Choroid plexus epithelial cell (primary cell): ENCODE data around the gene TRPV3.

Experiments
- DNase-seq: peaks from one replicate; pipeline ENCODE4 v3.0.0-alpha.2; 2010; ENCODE audit warnings: low read depth
- H3K4me3 ChIP-seq: 2 replicates; pipeline ENCODE4 v1.5.1; 2011; ENCODE audit warnings: low read depth, mild to moderate bottlenecking, control low read depth, low read length, moderate library complexity
- CTCF ChIP-seq: conservative IDR thresholded peaks from 2 replicates; pipeline ENCODE4 v1.5.1; 2011; ENCODE audit warnings: low read depth, mild to moderate bottlenecking, control low read depth, inconsistent platforms, low read length, moderate library complexity

Gene TRPV3

DNA sequence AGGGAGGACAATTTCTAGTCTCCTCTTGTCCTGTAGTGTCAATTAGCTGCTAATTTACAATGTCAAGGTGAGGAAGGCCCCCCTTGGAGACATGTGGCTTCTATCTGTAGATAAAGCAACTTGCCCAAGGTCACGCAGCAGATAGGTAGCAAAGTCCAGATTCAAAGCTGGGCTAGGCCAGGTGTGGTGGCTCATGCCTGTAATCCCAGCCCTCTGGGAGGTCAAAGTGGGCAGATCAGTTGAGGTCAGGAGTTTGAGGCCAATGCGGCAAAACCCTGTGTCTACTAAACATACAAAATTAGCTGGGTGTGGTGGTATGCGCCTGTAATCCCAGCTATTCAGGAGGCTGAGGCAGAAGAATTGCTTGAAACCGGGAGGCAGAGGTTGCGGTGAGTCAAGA, 11.1 kb downstream of the TRPV3 start:
- no peak for TF ChIP-seq CTCF
- H3K4me3 ChIP-seq: no peak overlapping the region
- DNase-seq: no peak

DNA sequence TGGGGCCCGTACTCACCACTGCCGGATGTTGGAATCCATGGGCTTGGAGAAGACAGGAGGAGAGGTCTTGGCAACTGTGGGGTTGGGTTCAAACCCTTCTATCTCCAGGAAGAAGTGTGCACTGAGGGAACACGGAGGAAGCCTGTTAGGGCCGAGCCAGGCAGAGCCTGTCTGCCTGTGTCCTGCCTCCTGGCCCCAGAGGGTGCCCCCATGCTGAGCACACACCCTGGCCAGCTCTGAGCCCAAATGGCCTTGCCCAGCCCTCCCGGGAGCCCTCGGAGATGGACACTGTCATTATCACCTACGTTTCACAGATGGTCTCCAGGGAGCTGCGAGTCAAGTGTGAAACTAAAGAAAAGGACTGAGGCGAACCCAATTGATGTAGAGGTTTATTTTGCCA, 12.5 kb downstream of the TRPV3 start:
- TF ChIP-seq CTCF: no peak
- H3K4me3 ChIP-seq: no peak overlapping the region
- no peak for DNase-seq

GRCh38 chr17:3544365-3544764, 13.2 kb downstream of the TRPV3 start:
- DNase-seq: no peak
- no peak for TF ChIP-seq CTCF
- H3K4me3 ChIP-seq: no peak overlapping the region

DNA sequence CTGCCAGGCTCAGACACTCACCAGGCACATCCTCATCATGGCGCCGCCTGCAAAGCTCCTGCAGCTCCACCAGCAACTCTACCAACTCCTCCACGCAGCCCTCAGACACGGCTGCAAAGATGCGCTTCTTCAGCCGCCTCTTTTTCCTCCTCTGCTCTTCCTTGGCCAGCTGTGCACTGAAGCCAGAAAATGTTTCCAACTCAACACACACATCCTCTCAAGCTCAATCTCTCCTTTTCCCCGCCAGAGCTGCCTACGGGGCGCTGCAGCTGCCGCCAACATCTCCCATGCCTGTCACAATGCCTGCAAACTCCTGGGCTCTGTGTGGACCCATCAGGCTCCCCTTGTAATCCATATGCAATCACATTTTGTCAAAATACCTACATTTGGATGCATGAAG, 14.2 kb downstream of the TRPV3 start:
- no peak for TF ChIP-seq CTCF
- no peak overlapping the region for H3K4me3 ChIP-seq
- no peak for DNase-seq

GRCh38 chr17:3542410-3543088, 15.1 kb downstream of the TRPV3 start:
- no peak overlapping the region for H3K4me3 ChIP-seq
- TF ChIP-seq CTCF: no peak

DNA sequence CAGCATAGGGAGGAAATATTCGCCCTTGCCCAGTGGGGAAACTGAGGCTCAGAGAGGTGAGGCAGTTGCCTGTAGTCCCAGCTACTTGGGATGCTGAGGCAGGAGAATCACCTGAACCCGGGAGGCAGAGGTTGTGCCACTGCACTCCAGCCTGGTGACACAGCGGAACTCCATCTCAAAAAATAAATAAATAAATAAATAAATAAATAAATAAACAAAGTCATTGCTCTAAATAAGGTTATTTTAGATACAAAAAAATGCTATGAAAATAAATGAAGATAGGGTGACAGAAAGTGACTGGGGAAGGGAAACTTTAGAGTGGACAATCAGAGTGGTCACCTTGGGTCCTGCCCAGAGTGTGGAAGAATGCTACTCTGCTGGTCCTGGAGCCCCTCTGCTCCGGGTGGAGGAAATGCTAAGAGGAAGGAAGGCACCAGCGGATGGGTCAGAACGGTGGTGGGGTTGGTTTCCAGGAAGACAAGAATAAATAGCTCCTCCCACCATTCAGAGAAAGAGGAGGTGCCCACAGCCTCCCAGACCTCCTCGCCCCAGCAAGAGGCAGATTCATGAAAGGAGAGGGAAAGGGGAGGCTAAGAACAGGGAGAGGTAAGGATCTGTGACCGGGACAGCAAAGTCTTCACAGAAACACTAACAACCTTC, 17.6 kb downstream of the TRPV3 start:
- no peak for DNase-seq
- TF ChIP-seq CTCF: no peak
- no peak overlapping the region for H3K4me3 ChIP-seq

More at GRCh38 chr17:3542410-3543088, 15.1 kb downstream of the TRPV3 start:
- no peak for DNase-seq

- no peak overlapping the region for H3K4me3 ChIP-seq
- TF ChIP-seq CTCF: no peak
- no peak for DNase-seq
These were observed 20.9 kb downstream of the TRPV3 start for GRCh38 chr17:3536716-3537115.
